Measurements from ENCODE around the gene AIMP1. TPM values are rescaled to one million over a fixed set of nuclear protein-coding genes. Genes with fewer than 3 reads are reported as not detected.
A peak's percentile ranks its signal among the peaks of the same experiment; 100 is the strongest.

The AIMP1 gene
- total and polyA plus RNA-seq, 2 of the 13 experiments (the other 11 are each of a cell fraction or from before 2014, with no cell fraction given), result 28.6 to 82.9 TPM

- H3K79me2 ChIP-seq (ENCODE audit: insufficient read depth, low read length), result peaks cover 65% of the 10 kb centered on the region
- H3K27me3 ChIP-seq (ENCODE audit: control insufficient read depth in 1 of 2, insufficient read depth in 2 of 2, low read length in 2 of 2), result no peaks in the 10 kb centered on the region
- in situ Hi-C loops (cut with HindIII; ENCODE audit: extremely low pct_ligation_motif_present, low pct_unique_long_range_greater_than_20kb) (no loop called here), intact Hi-C loops (cut with micrococcal nuclease; ENCODE audit: unreplicated experiment) (loop anchor here (1.0 to 2.0 kb wide), 2 partner anchors 28 to 30 kb away; partner anchors contain the start of genes AIMP1 and TBCK)
- DNase-seq (ENCODE audit: low spot score), result no peak
- no peak overlapping the region for H2AFZ ChIP-seq (ENCODE audit: low read length)
- peak overlapping the region; percentile 98 for H3K27ac ChIP-seq (ENCODE audit: extremely low read length, insufficient read depth, low read length)
- peaks cover 37% of the 10 kb centered on the region for H3K4me1 ChIP-seq (ENCODE audit: insufficient read depth, low read length)
- ChIA-PET POLR2A (interaction anchor here (1.3 to 3.0 kb wide), 4 partner anchors 20 to 29 kb away, joined by 4 to 43 read pairs (median 26); partner anchors contain the start of genes AIMP1 and TBCK), CTCF (ENCODE audit: low intra/inter-chr PET ratio, low total read pairs) (no interaction called here)
- no peak for ATAC-seq
- 96% methylated on average over 8 of the region's 8 CpGs for WGBS (ENCODE audit: low lambda C conversion rate)
- no peak for FAIRE-seq
- no peaks in the 10 kb centered on the region for H4K20me1 ChIP-seq (ENCODE audit: insufficient read depth, low read length)
- no TSS peak for BruUV-seq (replicated peaks)
- H3K4me2 ChIP-seq (ENCODE audit: low read depth, low read length), result 0 out of 2 replicates have a peak overlapping the region, but pooled peaks have one; percentile 21
- no peak for TF ChIP-seq NR2F2 (IDR thresholded peaks at IDR 0.05; ENCODE audit: borderline replicate concordance, low read depth)
- TF ChIP-seq ZNF644 (CRISPR knock-in tag; IDR thresholded peaks at IDR 0.05; ENCODE audit: low read depth), result no peak
- no peak for TF ChIP-seq PHF5A (CRISPR knock-in tag; IDR thresholded peaks at IDR 0.05; ENCODE audit: low read depth, unreplicated experiment)
- TF ChIP-seq NR2F6 (IDR thresholded peaks at IDR 0.05), result no peak
- peak; percentile 40; the same call in 1 of the 2 replicates for TF ChIP-seq NR2F6 (CRISPR knock-in tag; IDR thresholded peaks at IDR 0.05)
- TF ChIP-seq SALL1 (CRISPR knock-in tag; IDR thresholded peaks at IDR 0.05), result peak; percentile 31; the same call in 1 of the 2 replicates
- TF ChIP-seq RARA (CRISPR knock-in tag; IDR thresholded peaks at IDR 0.05), result peak; percentile 42
- 0 out of 2 replicates have a peak, but pooled peaks have one; percentile 38 for TF ChIP-seq ZBTB4 (CRISPR knock-in tag; IDR thresholded peaks at IDR 0.05; ENCODE audit: borderline replicate concordance)
- peak; percentile 18; the same call in 1 of the 2 replicates for TF ChIP-seq ZMYM4 (CRISPR knock-in tag; IDR thresholded peaks at IDR 0.05)
- TF ChIP-seq NR2F1 (CRISPR knock-in tag; IDR thresholded peaks at IDR 0.05), result 0 out of 4 replicates have a peak, but pooled peaks of 1 of the 2 experiments have one; percentile 24
- TF ChIP-seq ZBTB38 (CRISPR knock-in tag; IDR thresholded peaks at IDR 0.05), result peak; percentile 93
- peaks cover 3 to 16% of the 10 kb centered on the region in 2 experiments; a peak in 4 of 5 replicates for H3K36me3 ChIP-seq (replicated peaks in 1 of 2; ENCODE audit: control insufficient read depth in 1 of 2, insufficient read depth in 2 of 2, low read length in 2 of 2)
- no peaks in the 10 kb centered on the region for H3K9me3 ChIP-seq (ENCODE audit: low read length)
- no peak overlapping the region for H3K4me3 ChIP-seq (replicated peaks in 1 of 3; ENCODE audit: insufficient read depth in 1 of 3, low read depth in 2 of 3, low read length in 3 of 3)
- peak overlapping the region; percentile 62 for H3K9ac ChIP-seq (ENCODE audit: insufficient read depth, low read depth, low read length)
These were observed 29.7 kb upstream of the AIMP1 start for GRCh38 chr4:106286611-106287010.

All from HepG2 (cell line).